HG03457 (cell line): ENCODE measurements around the gene HOOK2.
"Not testable (repeated sequence)": the region's sequence is repeated elsewhere in the genome, so short reads cannot be mapped to it uniquely, and the experiment has no call there.

Experiments used
- ATAC-seq: cut with Tn5 transposase; IDR thresholded peaks from one replicate; pipeline ENCODE4 v1.9.1; 2021; ENCODE audit warnings: moderate number of reproducible peaks; ENCODE audit not compliant: unreplicated experiment

The HOOK2 gene

DNA sequence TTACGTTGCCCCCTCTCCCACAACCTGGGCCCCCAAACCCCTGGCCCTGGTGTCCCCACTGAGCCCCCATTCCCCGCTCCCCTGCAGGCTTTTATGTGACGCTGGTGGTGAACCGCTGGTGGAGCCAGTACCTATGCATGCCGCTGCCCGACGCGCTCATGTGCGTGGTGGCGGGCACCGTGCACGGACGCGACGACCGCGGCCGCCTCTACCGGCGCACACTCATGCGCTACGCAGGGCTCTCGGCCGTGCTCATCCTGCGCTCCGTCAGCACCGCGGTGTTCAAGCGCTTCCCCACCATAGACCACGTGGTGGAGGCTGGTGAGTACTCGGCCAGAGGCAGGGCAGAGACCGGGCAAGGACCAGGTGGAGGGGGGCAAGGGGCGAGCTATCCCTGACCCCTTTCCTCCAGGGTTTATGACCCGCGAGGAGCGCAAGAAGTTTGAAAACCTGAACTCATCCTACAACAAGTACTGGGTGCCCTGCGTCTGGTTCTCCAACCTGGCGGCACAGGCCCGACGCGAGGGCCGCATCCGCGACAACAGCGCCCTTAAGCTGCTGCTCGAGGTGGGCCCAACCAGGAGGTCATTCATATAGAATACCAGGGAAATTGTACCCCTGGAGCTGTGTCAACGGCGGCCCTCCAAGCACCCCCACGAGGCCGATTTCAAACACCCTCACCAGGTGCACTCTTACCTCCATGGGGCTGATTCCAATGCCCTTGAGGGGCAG lies 20.7 kb downstream of the HOOK2 start:
- ATAC-seq = no peak

DNA sequence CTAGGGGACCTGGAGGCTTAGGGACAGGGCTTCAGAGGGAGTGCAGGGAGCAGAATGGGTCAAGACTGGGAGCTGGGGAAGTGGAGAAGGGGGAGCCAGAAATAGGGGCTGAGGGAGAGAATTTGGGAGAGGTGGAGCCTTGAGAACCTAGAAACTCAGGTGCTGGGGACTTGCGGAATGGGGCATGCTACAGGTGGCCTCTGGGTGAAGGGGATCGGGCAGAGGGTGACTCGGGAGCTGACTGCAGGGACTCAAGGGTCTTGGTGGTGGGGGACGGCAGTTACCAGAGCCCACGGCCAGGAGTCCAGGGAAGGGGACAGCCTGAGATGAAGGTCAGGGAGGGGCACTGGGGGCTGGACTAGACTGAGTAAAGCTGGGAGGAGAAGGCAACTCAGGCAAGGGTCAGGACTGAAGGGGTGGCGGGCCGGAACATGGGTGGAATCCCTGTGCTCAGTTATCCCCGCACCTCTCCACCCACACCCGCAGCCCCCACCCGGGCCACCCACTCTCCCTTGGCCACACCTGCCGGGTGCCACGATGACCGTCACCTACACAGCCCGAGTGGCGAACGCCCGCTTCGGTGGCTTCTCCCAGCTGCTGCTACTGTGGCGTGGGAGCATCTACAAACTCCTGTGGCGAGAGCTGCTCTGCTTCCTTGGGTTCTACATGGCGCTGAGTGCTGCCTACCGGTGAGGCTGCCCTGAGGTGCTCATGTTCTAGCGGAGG lies 23.1 kb downstream of the HOOK2 start:
- ATAC-seq = no peak

DNA sequence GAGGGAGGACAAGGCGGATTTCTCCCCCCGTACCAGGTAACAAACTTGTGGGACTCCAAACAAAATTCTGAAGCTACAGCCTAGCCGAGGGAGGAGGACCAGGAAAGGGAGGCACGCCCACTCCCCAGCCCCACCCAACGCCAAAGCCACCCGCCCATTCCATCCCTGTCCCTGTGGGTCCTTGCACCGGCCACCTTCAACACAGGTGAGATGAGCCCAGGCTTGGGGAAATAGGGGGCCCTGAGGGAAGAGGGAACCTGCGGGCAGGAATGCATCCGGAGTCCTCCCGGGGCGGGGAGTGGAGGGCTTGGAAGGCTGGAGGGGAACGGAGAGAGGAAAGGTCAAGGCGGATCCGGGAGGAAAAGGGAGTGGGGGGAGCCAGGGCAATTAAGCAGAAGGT lies 23.7 kb downstream of the HOOK2 start, which contains the start of gene BEST2:
BEST2 (plus strand) TSS at position 157 of the 400 bp plus-strand sequence. CDS start 802 bp downstream, outside the sequence.
- no peak for ATAC-seq

DNA sequence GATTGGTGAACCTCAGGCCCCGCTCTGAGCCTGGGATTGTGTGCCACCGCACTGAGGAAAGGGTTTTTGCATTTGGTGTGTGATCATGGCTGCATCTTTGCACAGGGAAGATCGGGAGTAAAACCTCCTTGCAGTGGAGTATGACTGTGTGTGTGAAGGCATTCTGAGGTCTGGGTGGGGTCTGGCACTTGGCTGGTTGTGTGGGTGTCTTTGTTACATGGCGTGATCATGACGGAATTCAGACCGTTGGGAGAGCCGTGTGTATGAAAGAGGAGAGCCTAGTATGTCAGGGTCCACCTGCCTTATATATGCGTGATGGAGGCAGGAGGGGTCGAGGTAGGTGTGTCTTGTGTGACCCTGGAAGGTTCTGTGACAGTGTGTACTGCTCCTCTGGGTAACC lies 24.5 kb downstream of the HOOK2 start:
- no peak for ATAC-seq

DNA sequence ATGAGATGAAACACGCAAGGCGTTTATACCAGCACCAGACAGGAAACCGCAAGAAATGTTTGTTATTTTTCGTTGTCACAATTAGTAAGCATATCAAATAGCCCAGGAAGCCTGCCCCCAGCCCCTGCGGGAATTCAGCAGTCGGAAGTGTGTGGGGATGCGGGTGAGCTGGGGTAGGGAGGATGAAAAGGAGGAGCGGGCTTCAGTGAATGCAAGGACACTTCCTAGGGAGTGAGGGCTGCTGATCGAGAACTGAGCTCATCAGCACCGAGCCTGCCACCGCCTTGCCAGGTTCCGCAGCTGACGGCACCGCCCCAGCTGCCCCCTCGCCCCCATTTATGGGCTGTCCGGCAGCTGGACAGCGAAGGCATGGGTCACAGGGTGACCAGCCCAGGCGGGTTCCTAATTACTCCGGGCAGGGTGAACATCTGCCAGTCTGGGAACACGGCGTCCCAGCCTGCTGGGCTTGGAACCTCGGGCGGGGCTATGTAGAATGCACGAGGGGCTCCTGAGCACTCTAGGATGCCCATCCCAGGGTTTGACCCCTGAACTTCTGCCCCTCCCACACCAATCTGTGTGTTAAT lies 25.3 kb downstream of the HOOK2 start:
- ATAC-seq = no peak

DNA sequence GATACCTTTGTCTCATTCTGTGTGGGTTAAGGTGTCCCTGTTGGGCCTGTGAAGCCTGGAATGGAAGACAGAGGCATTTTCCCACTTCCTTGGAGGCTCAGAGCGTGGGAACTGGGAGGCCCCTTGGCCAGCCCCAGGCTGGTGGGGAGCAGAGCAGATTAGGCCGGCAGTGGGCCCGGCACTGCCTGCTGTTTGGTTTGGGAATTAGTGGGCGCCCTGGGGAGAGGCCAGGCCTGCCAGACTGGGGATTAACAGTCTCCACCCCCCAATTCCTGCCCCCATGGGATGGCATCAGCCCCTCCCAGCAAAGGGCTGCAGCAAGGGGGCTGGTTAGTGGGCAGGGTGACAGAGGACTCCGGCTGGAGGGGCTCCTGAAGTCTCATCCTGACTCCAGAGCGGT lies 26.9 kb downstream of the HOOK2 start:
- ATAC-seq = no peak

DNA sequence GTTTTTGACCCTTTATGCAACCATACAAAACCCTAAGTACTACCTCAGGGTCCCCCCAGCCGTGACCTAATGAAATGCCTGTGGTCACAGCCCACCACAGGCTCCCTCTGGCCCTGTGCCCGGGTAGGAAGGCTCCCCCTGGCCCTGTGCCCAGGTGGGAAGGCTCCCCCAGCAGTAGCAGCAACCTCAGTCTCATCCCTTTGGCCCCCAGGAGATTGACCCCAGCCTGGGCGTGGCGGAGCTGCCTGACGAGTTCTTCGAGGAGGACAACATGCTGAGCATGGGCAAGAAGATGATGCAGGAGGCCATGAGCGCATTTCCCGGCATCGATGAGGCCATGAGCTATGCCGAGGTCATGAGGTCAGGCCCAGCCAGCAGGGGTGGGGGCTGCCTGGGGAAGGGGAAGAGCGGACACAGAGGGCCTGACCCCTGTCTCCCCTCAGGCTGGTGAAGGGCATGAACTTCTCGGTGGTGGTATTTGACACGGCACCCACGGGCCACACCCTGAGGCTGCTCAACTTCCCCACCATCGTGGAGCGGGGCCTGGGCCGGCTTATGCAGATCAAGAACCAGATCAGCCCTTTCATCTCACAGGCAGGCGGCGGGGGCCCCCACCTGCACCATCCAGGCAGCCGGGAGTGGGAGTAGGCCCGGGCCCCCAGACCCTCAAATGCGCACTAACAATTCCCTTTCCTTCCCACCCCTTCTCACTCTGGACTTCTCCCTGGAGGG lies 30.0 kb downstream of the HOOK2 start:
- ATAC-seq = no peak

DNA sequence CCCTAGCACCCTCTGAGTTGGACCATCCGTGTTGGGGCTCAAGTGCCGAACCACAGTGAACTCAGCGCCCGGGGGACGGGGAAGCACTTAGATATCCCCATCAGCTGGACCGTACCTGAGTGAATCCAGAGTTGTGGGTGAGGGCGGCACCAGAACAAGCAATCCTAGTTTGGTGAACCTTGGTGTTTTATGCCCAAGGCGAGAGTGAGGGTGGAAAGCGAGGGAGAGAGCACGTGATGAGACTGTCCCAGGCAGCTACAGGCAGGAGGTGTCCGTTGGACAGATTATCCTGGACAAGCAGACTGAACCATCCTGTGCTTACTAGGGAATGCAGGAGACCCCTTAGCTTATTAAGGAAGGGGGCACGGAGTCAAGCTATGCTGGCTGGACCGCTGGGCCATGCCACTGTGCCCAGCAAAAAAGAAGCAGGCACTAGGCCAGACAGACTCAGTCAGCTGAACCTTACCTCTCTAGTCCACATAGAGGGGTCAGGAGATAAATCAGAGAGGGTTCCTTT lies 37.5 kb downstream of the HOOK2 start:
- no peak for ATAC-seq

DNA sequence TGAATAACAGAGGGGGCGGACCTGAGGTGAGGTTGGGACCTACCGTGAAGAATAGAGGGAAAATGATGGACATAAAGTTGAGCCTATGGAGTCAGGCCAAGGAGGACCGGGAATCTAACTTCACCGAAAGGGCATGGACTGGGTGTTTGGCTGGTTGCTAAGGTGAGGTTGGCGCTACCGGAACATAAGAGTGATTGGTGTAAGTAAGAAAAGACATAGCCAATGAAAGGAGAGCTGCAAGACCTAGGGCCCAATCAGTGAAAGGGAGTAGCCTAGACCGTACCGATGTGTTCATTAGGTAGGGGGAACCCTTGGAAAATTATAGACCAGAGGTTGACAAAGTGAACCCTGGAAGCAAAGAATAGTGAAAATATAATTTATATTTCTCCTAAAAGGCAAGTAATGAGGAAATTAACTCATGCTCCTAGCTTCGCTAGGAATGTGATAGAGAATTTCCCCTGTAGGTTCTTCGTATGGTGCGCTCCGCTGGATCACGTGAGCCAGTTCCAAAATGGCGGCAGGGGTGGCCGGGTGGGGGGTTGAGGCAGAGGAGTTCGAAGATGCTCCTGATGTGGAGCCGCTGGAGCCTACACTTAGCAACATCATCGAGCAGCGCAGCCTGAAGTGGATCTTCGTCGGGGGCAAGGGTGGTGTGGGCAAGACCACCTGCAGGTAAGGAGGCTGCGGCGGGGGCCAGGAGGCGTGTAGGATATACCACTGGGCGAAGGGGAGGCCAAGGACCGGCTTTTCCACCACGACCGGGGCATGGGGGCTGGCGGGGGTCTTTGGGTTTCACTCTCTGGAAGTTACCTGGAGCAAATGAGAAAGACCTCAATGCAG lies 38.1 kb downstream of the HOOK2 start, which contains the start of gene GET3:
GET3 (plus strand) TSS at position 503 of the 840 bp plus-strand sequence; CDS start at position 512, 9 bp downstream.
- peak; percentile 54 for ATAC-seq

DNA sequence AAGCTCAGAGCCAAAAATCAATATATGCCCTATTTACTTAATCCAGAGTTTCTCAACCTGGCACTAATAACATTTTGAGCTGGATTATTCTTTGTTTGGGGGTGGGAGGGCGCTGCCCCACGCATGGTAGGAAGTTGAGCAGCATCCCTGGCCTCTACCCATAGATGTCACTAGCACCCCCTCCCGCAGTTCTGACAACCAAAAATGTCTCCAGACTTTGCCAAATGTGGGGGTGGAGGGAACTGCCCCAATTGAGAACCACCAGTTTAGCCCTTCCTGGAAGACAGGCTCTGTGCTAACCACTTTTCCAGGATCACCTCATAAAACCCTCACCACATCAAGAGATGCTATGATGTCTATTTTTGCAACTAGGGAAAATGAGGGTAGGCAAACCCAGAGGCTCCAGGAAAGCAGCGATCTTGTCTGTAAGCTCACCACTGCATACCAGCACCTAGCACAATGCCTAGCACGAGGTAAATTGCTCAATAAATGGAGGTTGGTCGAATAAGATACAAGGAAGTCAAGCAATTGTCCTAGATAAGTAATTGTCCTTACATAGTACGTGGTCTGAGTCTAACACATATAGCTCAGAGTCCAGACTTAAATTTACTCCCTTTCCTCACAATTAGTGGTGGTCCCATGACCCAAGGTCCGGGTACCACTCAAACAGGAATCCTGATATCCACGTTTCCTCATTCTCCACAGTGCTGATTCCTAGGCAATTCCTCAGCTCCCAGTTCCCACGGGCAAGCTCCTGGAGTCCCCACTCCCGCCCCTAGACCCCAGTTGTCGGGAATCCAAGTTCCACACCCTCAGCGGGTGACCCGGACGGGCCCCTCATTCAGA lies 41.8 kb downstream of the HOOK2 start:
- no peak for ATAC-seq

DNA sequence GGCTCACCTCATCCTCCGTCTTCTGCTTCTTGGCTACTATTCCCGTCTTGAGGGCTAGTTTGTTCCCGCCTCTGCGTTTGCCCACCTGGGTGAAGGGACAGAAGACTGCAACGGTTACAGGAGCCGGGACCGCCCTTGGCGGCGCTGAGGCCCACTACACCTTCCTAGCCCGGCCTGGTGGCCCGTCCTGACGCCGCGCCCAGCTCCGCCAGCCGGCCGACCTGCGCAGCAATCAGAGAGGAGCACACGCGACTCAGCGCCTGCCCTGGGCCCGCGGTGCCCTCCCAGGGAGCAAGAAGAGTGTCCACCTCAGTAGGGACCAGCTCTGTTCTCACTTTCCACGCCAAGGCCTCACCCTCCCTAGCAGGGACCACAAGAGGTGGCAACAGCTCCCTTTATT lies 44.0 kb downstream of the HOOK2 start:
- ATAC-seq = no peak

DNA sequence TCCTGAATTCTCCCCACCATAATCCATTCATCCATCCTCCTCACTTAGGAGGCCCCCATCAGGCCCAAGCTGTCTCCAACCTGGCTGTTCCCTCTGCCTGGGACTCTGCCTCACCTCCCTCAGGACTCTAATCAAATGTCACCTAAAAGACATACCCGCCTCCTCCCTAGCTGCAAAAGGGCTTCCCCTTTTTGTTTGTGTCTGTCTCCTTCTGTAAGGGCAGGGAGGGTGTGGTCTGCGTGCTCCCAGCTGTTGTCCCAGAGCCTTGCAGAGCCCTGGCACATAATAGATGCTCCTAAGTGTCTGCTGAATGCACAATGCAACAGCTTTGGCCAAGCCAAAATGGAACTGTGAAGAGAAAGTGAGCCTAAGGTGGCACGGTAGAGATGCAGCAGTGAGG lies 45.3 kb downstream of the HOOK2 start:
- no peak for ATAC-seq

DNA sequence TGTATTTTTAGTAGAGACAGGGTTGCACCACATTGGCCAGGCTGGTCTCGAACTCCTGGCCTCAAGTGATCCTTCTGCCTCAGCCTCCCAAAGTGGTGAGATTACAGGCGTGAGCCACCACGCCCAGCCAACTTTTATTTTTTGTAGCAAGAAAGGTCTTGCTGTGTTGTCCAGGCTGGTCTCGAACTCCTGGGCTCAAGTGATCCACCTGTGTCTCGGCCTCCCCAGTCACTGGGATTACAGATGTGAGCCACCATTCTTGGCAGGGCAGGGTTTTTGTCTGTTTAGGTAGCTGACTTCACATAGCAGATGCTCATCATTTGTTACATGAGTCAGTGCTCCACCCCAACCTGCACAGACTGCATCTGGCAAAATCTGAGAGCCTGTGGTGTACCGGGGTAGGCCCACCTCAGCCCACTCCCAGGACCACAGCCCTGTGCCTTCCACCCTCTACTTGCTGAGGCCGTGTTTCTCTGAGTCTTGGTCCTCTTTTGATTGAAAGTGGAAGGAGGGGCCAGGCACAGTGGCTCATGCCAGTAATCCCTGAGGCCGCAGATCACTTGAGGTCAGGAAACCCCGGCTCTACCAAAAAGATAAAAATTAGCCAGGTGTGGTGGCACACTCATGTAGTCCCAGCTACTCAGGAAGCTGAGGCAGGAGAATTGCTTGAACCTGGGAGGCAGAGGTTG lies 47.5 kb downstream of the HOOK2 start:
- no peak for ATAC-seq

DNA sequence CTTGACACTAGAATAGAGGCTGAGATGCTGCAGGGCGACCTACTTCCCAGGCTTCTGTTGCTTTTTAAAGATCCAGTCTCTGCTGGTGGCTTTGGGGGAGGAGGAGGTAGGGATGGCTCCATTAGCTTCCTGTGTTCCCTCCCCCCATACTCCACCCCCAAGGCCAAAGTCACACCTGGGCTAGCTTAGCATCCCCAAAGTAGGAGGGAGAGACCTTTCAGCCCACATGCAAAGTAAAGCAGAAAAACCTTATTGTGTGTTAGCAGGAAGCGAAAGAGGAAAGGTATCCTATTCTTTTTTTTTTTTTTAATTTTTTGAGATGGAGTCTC lies 48.4 kb downstream of the HOOK2 start:
- no peak for ATAC-seq

DNA sequence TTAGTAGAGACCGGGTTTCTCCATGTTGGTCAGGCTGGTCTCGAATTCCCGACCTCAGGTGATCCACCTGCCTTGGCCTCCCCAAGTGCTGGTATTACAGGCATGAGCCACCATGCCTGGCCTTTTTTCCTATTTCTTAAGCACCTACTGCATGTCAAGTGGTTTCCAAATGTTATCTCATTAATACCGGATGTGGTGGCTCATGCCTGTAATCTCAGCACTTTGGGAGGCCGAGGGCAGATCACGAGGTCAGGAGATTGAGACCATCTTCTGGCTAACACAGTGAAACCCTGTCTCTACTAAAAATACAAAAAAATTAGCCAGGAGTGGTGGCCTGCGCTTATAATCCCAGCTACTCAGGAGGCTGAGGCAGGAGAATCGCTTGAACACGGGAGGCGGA lies 49.7 kb downstream of the HOOK2 start:
- ATAC-seq = not testable (repeated sequence)

DNA sequence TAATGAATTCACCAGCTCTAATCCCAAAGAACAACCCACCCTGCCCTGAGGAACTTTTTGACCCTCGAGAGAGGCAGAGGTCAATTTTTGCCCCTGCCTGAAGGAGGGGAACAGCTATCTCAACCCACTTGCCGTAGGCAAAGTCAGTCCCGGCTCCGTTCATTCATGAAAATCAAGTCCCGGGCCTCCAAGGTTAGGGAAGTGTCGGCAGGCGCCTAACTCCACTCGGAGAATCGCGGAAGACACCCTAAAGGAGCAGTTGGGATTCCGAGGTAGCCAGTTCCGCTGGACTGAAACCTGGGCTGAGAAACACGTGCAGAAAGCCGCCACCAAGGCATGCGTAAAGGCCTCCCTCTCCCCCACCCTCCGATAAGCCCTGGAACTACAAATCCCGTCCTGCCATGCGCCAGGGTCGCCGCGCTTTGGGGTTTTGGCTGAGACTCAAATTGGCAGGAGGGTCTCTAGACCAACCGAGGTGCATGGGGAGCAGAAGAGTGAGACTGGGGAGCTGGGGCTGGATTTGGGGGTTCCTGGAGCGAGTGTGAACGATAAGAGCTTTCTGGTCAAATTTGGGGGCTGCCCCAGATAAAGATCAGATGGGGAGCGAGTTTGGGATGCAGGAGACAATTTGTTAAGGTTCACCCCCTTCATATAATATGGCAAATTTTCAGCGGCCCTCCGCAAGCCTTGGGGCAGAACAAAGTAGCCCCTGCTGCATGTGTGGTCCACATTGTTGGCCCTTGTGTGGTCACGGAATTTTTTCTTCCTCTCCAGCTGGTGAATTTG lies 51.5 kb downstream of the HOOK2 start, which contains the start of gene TNPO2:
TNPO2 (minus strand) TSS at position 292 of the 786 bp plus-strand sequence. CDS start 2,955 bp downstream, outside the sequence.
- ATAC-seq = no peak

DNA sequence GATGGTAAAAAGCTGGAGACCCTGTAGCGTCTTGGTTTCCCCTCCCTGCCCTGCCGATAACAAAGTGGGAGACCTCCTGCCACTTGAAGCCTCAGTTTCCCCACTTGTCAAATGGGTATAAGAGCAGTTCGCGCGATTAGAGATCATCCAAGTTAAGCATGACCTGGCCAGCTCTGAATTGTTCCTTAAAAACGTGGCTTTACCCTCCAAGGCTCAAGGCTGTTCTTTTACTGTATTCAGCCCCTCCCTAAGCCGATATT lies 52.0 kb downstream of the HOOK2 start:
- ATAC-seq = no peak
